ENCODE measurements around the gene DIPK1A.
A peak's percentile ranks its signal among the peaks of the same experiment; 100 is the strongest.

DIPK1A gene

GRCh38 chr1:92949937-92950817 lies 11.1 kb downstream of the DIPK1A start:
- H3K4me1 ChIP-seq (ENCODE audit: insufficient read depth, low read length, severe bottlenecking), result peaks cover 84% of the 10 kb centered on the region
- H3K4me3 ChIP-seq (ENCODE audit: low read depth, low read length, poor library complexity, severe bottlenecking), result no peak overlapping the region
- peak overlapping the region; percentile 48 for H3K4me2 ChIP-seq (ENCODE audit: low read length)
- no peaks in the 10 kb centered on the region for H4K20me1 ChIP-seq (ENCODE audit: insufficient read depth, low read length)
- H3K27ac ChIP-seq (ENCODE audit: low read depth, low read length, poor library complexity, severe bottlenecking), result peak overlapping the region; percentile 85
- H3K27me3 ChIP-seq (ENCODE audit: insufficient read depth, low read length), result no peaks in the 10 kb centered on the region
- no peaks in the 10 kb centered on the region for H3F3A ChIP-seq (ENCODE audit: insufficient read depth, low read length)
- no peak for TF ChIP-seq EZH2 (IDR thresholded peaks at IDR 0.05; ENCODE audit: borderline replicate concordance, low read length)
- TF ChIP-seq CTCF (IDR thresholded peaks at IDR 0.05; ENCODE audit: low read length), result no peak
- H3K9me2 ChIP-seq (ENCODE audit: low read depth, low read length), result no peaks in the 10 kb centered on the region
- H3K9me3 ChIP-seq (ENCODE audit: low read length), result no peaks in the 10 kb centered on the region
- H3K36me3 ChIP-seq (ENCODE audit: insufficient read depth, low read length), result peaks cover 7% of the 10 kb centered on the region; the same call in 1 of the 2 replicates
- H2AFZ ChIP-seq (ENCODE audit: low read length), result no peak overlapping the region
- peak overlapping the region; percentile 35; the same call in 1 of the 2 replicates for H3K9ac ChIP-seq (ENCODE audit: low read length)
- H3K79me2 ChIP-seq (ENCODE audit: insufficient read depth, low read length), result peaks cover 97% of the 10 kb centered on the region

GRCh38 chr1:92948071-92948470 lies 13.2 kb downstream of the DIPK1A start:
- H3K9me3 ChIP-seq (ENCODE audit: low read length), result no peaks in the 10 kb centered on the region
- no peak overlapping the region for H3K4me2 ChIP-seq (ENCODE audit: low read length)
- H3K9me2 ChIP-seq (ENCODE audit: low read depth, low read length), result no peaks in the 10 kb centered on the region
- H3K36me3 ChIP-seq (ENCODE audit: insufficient read depth, low read length), result peaks cover 7% of the 10 kb centered on the region; the same call in 1 of the 2 replicates
- peaks cover 98% of the 10 kb centered on the region for H3K79me2 ChIP-seq (ENCODE audit: insufficient read depth, low read length)
- H3F3A ChIP-seq (ENCODE audit: insufficient read depth, low read length), result 0 out of 2 replicates have a peak, but pooled peaks cover 4% of the 10 kb centered on the region
- no peak overlapping the region for H2AFZ ChIP-seq (ENCODE audit: low read length)
- no peaks in the 10 kb centered on the region for H4K20me1 ChIP-seq (ENCODE audit: insufficient read depth, low read length)
- H3K27ac ChIP-seq (ENCODE audit: low read depth, low read length, poor library complexity, severe bottlenecking), result no peak overlapping the region
- TF ChIP-seq CTCF (IDR thresholded peaks at IDR 0.05; ENCODE audit: low read length), result no peak
- no peak for TF ChIP-seq EZH2 (IDR thresholded peaks at IDR 0.05; ENCODE audit: borderline replicate concordance, low read length)
- H3K9ac ChIP-seq (ENCODE audit: low read length), result no peak overlapping the region
- H3K4me1 ChIP-seq (ENCODE audit: insufficient read depth, low read length, severe bottlenecking), result peaks cover 78% of the 10 kb centered on the region
- H3K27me3 ChIP-seq (ENCODE audit: insufficient read depth, low read length), result no peaks in the 10 kb centered on the region
- no peak overlapping the region for H3K4me3 ChIP-seq (ENCODE audit: low read depth, low read length, poor library complexity, severe bottlenecking)

- Histone ChIP-seq H3K9ac (ENCODE audit: low read length) (no peak overlapping the region; the same call in 1 of the 2 replicates), H3K4me3 (ENCODE audit: low read depth, low read length, poor library complexity, severe bottlenecking) (no peak overlapping the region), H3K27ac (ENCODE audit: low read depth, low read length, poor library complexity, severe bottlenecking) (peak overlapping the region; percentile 26), H2AFZ (ENCODE audit: low read length) (no peak overlapping the region), H3K79me2 (ENCODE audit: insufficient read depth, low read length) (peaks cover 98% of the 10 kb centered on the region), H3F3A (ENCODE audit: insufficient read depth, low read length) (0 out of 2 replicates have a peak, but pooled peaks cover 4% of the 10 kb centered on the region), H3K4me2 (ENCODE audit: low read length) (peak overlapping the region; percentile 13; the same call in 1 of the 2 replicates), H3K4me1 (ENCODE audit: insufficient read depth, low read length, severe bottlenecking) (peaks cover 55% of the 10 kb centered on the region), H4K20me1 (ENCODE audit: insufficient read depth, low read length) (no peaks in the 10 kb centered on the region), H3K27me3 (ENCODE audit: insufficient read depth, low read length) (no peaks in the 10 kb centered on the region), H3K36me3 (ENCODE audit: insufficient read depth, low read length) (peaks cover 7% of the 10 kb centered on the region; the same call in 1 of the 2 replicates), H3K9me3 (ENCODE audit: low read length) (no peaks in the 10 kb centered on the region; the same call in 1 of the 2 replicates), H3K9me2 (ENCODE audit: low read depth, low read length) (no peaks in the 10 kb centered on the region)
- no peak for TF ChIP-seq EZH2 (IDR thresholded peaks at IDR 0.05; ENCODE audit: borderline replicate concordance, low read length)
- TF ChIP-seq CTCF (IDR thresholded peaks at IDR 0.05; ENCODE audit: low read length), result no peak
These were observed 15.5 kb downstream of the DIPK1A start for GRCh38 chr1:92945748-92946270.
